ENCODE measurements around the gene CCDC187.
"Not testable (repeated sequence)": the region's sequence is repeated elsewhere in the genome, so short reads cannot be mapped to it uniquely, and the experiment has no call there.

The CCDC187 gene

GRCh38 chr9:136266641-136267040 is 37.3 kb downstream of the CCDC187 start:
- DNase-seq (ENCODE audit: low read depth) = not testable (repeated sequence)

- DNase-seq (ENCODE audit: low read depth) = no peak
Measured at GRCh38 chr9:136265561-136266355, 38.1 kb downstream of the CCDC187 start.

- no peak for DNase-seq (ENCODE audit: low read depth)
Measured at GRCh38 chr9:136264441-136265405, 39.2 kb downstream of the CCDC187 start.

- no peak for DNase-seq (ENCODE audit: low read depth)
Measured at GRCh38 chr9:136264031-136264430, 39.9 kb downstream of the CCDC187 start.

- no peak for DNase-seq (ENCODE audit: low read depth)
Measured at GRCh38 chr9:136262671-136263178, 41.2 kb downstream of the CCDC187 start.

GRCh38 chr9:136261686-136262430 is 42.0 kb downstream of the CCDC187 start:
- no peak for DNase-seq (ENCODE audit: low read depth)

GRCh38 chr9:136260936-136261472 is 42.9 kb downstream of the CCDC187 start:
- DNase-seq (ENCODE audit: low read depth) = no peak

- DNase-seq (ENCODE audit: low read depth) = no peak
Measured at GRCh38 chr9:136260521-136260920, 43.4 kb downstream of the CCDC187 start.

GRCh38 chr9:136259836-136260235 is 44.1 kb downstream of the CCDC187 start:
- no peak for DNase-seq (ENCODE audit: low read depth)

- DNase-seq (ENCODE audit: low read depth) = no peak
Measured at GRCh38 chr9:136259517-136259813, 44.4 kb downstream of the CCDC187 start.

GRCh38 chr9:136258786-136259516 is 44.9 kb downstream of the CCDC187 start:
- no peak for DNase-seq (ENCODE audit: low read depth)

- DNase-seq (ENCODE audit: low read depth) = no peak
Measured at GRCh38 chr9:136258299-136258625, 45.6 kb downstream of the CCDC187 start.

- DNase-seq (ENCODE audit: low read depth) = no peak
Measured at GRCh38 chr9:136257381-136258298, 46.3 kb downstream of the CCDC187 start.

GRCh38 chr9:136255896-136256890 is 47.7 kb downstream of the CCDC187 start:
- no peak for DNase-seq (ENCODE audit: low read depth)

- DNase-seq (ENCODE audit: low read depth) = no peak
Measured at GRCh38 chr9:136255166-136255538, 48.7 kb downstream of the CCDC187 start.

GRCh38 chr9:136254381-136255165 is 49.3 kb downstream of the CCDC187 start:
- no peak for DNase-seq (ENCODE audit: low read depth)

GRCh38 chr9:136253246-136254130 is 50.4 kb downstream of the CCDC187 start:
- DNase-seq (ENCODE audit: low read depth) = no peak
